CD14-positive monocyte (primary cell): Measurements from ENCODE around the gene THSD4. TPM values are rescaled to one million over a fixed set of nuclear protein-coding genes. Genes with fewer than 3 reads are reported as not detected.

ENCODE experiments used
- DNase-seq, 3 donors: peaks; one replicate each; pipeline ENCODE4 v3.0.0-alpha.2; 2011 to 2022
- H2AFZ ChIP-seq: 2 replicates; pipeline ENCODE4 v1.6.0; 2012; ENCODE audit warnings: mild to moderate bottlenecking, low read depth, low read length, inconsistent platforms; ENCODE audit not compliant: insufficient read depth, poor library complexity, severe bottlenecking
- H3K27ac ChIP-seq, 2 donors: 1 replicate in 1 of 2; 2 replicates in 1 of 2; pipeline ENCODE4 v1.5.1; 2012 to 2013; ENCODE audit warnings: low read length in 2 of 2, control low read depth in 1 of 2, inconsistent platforms in 1 of 2, low read depth in 1 of 2, mild to moderate bottlenecking in 1 of 2
- H3K27me3 ChIP-seq, 2 donors: one replicate each; pipeline versions ENCODE4 v1.6.0 to v1.6.1; 2011 to 2013; ENCODE audit warnings: low read length in 2 of 2; ENCODE audit not compliant: control insufficient read depth in 2 of 2, insufficient read depth in 2 of 2
- H3K36me3 ChIP-seq, 2 donors: replicated peaks in 1 of 2; 1 replicate in 1 of 2; 2 replicates in 1 of 2; pipeline versions ENCODE4 v1.5.1 to v1.6.1; 2012 to 2013; ENCODE audit warnings: low read length in 2 of 2, control low read depth in 1 of 2, inconsistent platforms in 1 of 2, mild to moderate bottlenecking in 1 of 2; ENCODE audit not compliant: insufficient read depth in 2 of 2, control insufficient read depth in 1 of 2
- H3K4me1 ChIP-seq, 2 donors: 1 replicate in 1 of 2; 2 replicates in 1 of 2; pipeline versions ENCODE4 v1.5.1 to v1.6.1; 2012 to 2013; ENCODE audit warnings: low read length in 2 of 2, control low read depth in 1 of 2, inconsistent platforms in 1 of 2, mild to moderate bottlenecking in 1 of 2, moderate library complexity in 1 of 2; ENCODE audit not compliant: insufficient read depth in 2 of 2, control insufficient read depth in 1 of 2
- H3K4me2 ChIP-seq: replicated peaks from 2 replicates; pipeline ENCODE3; 2012; ENCODE audit warnings: low read length, moderate library complexity, mild to moderate bottlenecking; ENCODE audit not compliant: poor library complexity, severe bottlenecking; ENCODE audit errors: extremely low read depth
- H3K4me3 ChIP-seq, 3 experiments: fragments of 200-600 bp in 1 of 3; sonication (generic) in 1 of 3; replicated peaks in 1 of 3; 1 replicate in 2 of 3; 2 replicates in 1 of 3; pipeline ENCODE4 v1.5.1; 2011 to 2013; ENCODE audit warnings: low read length in 3 of 3, mild to moderate bottlenecking in 3 of 3, control low read depth in 2 of 3, low read depth in 2 of 3, inconsistent platforms in 1 of 3, moderate library complexity in 1 of 3
- H3K79me2 ChIP-seq: 2 replicates; pipeline ENCODE4 v1.6.0; 2012; ENCODE audit warnings: mild to moderate bottlenecking, control low read depth, inconsistent platforms, low read length, moderate library complexity; ENCODE audit not compliant: insufficient read depth
- H3K9ac ChIP-seq: 2 replicates; pipeline ENCODE4 v1.6.0; 2017; ENCODE audit warnings: low read length, mild to moderate bottlenecking; ENCODE audit not compliant: insufficient read depth, poor library complexity, severe bottlenecking
- H3K9me3 ChIP-seq, 2 donors: replicated peaks in 1 of 2; 1 replicate in 1 of 2; 2 replicates in 1 of 2; pipeline versions ENCODE4 v1.5.1 to v1.6.1; 2012 to 2013; ENCODE audit warnings: low read length in 2 of 2, control low read depth in 1 of 2; ENCODE audit not compliant: control insufficient read depth in 1 of 2, insufficient read depth in 1 of 2
- H4K20me1 ChIP-seq: 2 replicates; pipeline ENCODE4 v1.6.0; 2012; ENCODE audit warnings: mild to moderate bottlenecking, low read length, control low read depth, moderate library complexity; ENCODE audit not compliant: insufficient read depth
- H3K27ac Mint-ChIP-seq, 7 donors: one replicate each; pipeline ENCODE4 v1.8.0; 2020; ENCODE audit warnings: mild to moderate bottlenecking in 7 of 7, mixed read lengths in 7 of 7, moderate library complexity in 6 of 7, inconsistent platforms in 2 of 7
- H3K27me3 Mint-ChIP-seq, 3 donors: one replicate each; pipeline ENCODE4 v1.8.0; 2021 to 2022; ENCODE audit warnings: low read depth in 3 of 3, mild to moderate bottlenecking in 3 of 3, mixed read lengths in 3 of 3, moderate library complexity in 3 of 3, inconsistent platforms in 1 of 3
- H3K36me3 Mint-ChIP-seq, 2 donors: one replicate each; pipeline ENCODE4 v1.8.0; 2020; ENCODE audit warnings: mixed read lengths in 2 of 2, inconsistent platforms in 1 of 2, mild to moderate bottlenecking in 1 of 2
- H3K4me1 Mint-ChIP-seq: one replicate; pipeline ENCODE4 v1.8.0; 2020; ENCODE audit warnings: mild to moderate bottlenecking, mixed read lengths
- H3K4me3 Mint-ChIP-seq, 2 donors: one replicate each; pipeline ENCODE4 v1.8.0; 2020; ENCODE audit warnings: mild to moderate bottlenecking in 2 of 2, mixed read lengths in 2 of 2, moderate library complexity in 1 of 2
- H3K9me3 Mint-ChIP-seq, 7 donors: one replicate each; pipeline ENCODE4 v1.8.0; 2020 to 2022; ENCODE audit warnings: mixed read lengths in 7 of 7, mild to moderate bottlenecking in 6 of 7, moderate library complexity in 6 of 7, inconsistent platforms in 2 of 7
- CTCF ChIP-seq: fragments of 200-600 bp; IDR thresholded peaks from one replicate; pipeline ENCODE4 v1.8.0; 2022; ENCODE audit warnings: antibody characterized with exemption, mild to moderate bottlenecking
- WGBS: methylation state at CpG from one replicate; pipeline ENCODE4 v1.1.5; 2013; ENCODE audit warnings: missing lambda C conversion rate; ENCODE audit not compliant: insufficient coverage; 5-methylcytosine and 5-hydroxymethylcytosine counted together
- intact Hi-C, 2 donors: fragments of 100-400 bp; cut with micrococcal nuclease; formaldehyde crosslinking; loops; one replicate each; pipeline versions ENCODE4 v1.15.0 to v1.15.1; 2023
- polyA plus RNA-seq, 3 donors: library from polyadenylated mRNA; depleted of rRNA in 1 of 3; unstranded in 2 of 3; stranded (reverse) in 1 of 3; fragments of 300-500 nt in 2 of 3; fragments of >200 nt in 1 of 3; fragmentation: Illumina TruSeq in 2 of 3; gene quantifications; 1 replicate in 2 of 3; 2 replicates in 1 of 3; pipeline ENCODE4 v1.2.3, GENCODE V29; 2012 to 2021

Gene THSD4
- polyA plus RNA-seq, 3 donors = not detected

GRCh38 chr15:71384501-71384900 lies 269.2 kb downstream of the THSD4 start:
- no peak overlapping the region for H3K27ac Mint-ChIP-seq
- peaks cover 0 to 4% (median 0%) of the 10 kb centered on the region in 7 donors for H3K9me3 Mint-ChIP-seq
- no peaks in the 10 kb centered on the region for H3K36me3 ChIP-seq

GRCh38 chr15:71385026-71385425 lies 269.8 kb downstream of the THSD4 start:
- peaks cover 6 to 37% (median 18%) of the 10 kb centered on the region in 3 donors for H3K27me3 Mint-ChIP-seq
- no peak overlapping the region for H2AFZ ChIP-seq
- intact Hi-C loops = no loop called here
- peaks cover 22 to 27% of the 10 kb centered on the region in 2 donors for H3K27me3 ChIP-seq
- no peaks in the 10 kb centered on the region for H3K4me1 ChIP-seq
- no peak overlapping the region for H3K4me3 Mint-ChIP-seq
- H3K9me3 ChIP-seq = no peaks in the 10 kb centered on the region
- no peak for TF ChIP-seq CTCF
- no peak overlapping the region for H3K4me3 ChIP-seq
- H3K4me1 Mint-ChIP-seq = no peaks in the 10 kb centered on the region
- no peaks in the 10 kb centered on the region for H4K20me1 ChIP-seq
- H3K36me3 ChIP-seq = no peaks in the 10 kb centered on the region
- no peak overlapping the region for H3K4me2 ChIP-seq
- no peak overlapping the region for H3K9ac ChIP-seq
- no peak overlapping the region for H3K27ac Mint-ChIP-seq
- WGBS = 100% methylated on average over 1 of the region's 4 CpGs
- no peak overlapping the region for H3K27ac ChIP-seq
- H3K36me3 Mint-ChIP-seq = no peaks in the 10 kb centered on the region
- no peaks in the 10 kb centered on the region for H3K79me2 ChIP-seq
- peaks cover 0 to 4% (median 0%) of the 10 kb centered on the region in 7 donors for H3K9me3 Mint-ChIP-seq
- DNase-seq = no peak

More at GRCh38 chr15:71384501-71384900, 269.2 kb downstream of the THSD4 start:
- no peaks in the 10 kb centered on the region for H3K4me1 ChIP-seq
- no peaks in the 10 kb centered on the region for H3K79me2 ChIP-seq
- Mint-ChIP-seq H3K36me3 (no peaks in the 10 kb centered on the region), H3K4me1 (no peaks in the 10 kb centered on the region), H3K27me3 (peaks cover 6 to 37% (median 17%) of the 10 kb centered on the region in 3 donors), H3K4me3 (no peak overlapping the region)
- no peak overlapping the region for H2AFZ ChIP-seq
- WGBS = 80% methylated on average over 1 of the region's 3 CpGs
- no peak overlapping the region for H3K27ac ChIP-seq
- no peak for TF ChIP-seq CTCF
- no peak overlapping the region for H3K9ac ChIP-seq
- DNase-seq = no peak
- no peak overlapping the region for H3K4me2 ChIP-seq
- no peaks in the 10 kb centered on the region for H3K9me3 ChIP-seq
- intact Hi-C loops = no loop called here
- no peaks in the 10 kb centered on the region for H4K20me1 ChIP-seq
- no peak overlapping the region for H3K4me3 ChIP-seq
- peaks cover 22 to 27% of the 10 kb centered on the region in 2 donors for H3K27me3 ChIP-seq
